ENCODE measurements around the gene MRPL33. TPM values are rescaled to one million over a fixed set of nuclear protein-coding genes. Genes with fewer than 3 reads are reported as not detected.
A peak's percentile ranks its signal among the peaks of the same experiment; 100 is the strongest.

Gene MRPL33
- total and polyA plus RNA-seq, 2 of the 13 experiments (the other 11 are each of a cell fraction or from before 2014, with no cell fraction given): 69.7 to 218 TPM

GRCh38 chr2:27806311-27807059 lies 35.0 kb downstream of the MRPL33 start (continued):
- no peak for TF ChIP-seq GPBP1L1 (CRISPR knock-in tag; IDR thresholded peaks at IDR 0.05)
- TF ChIP-seq LBX2 (CRISPR knock-in tag; IDR thresholded peaks at IDR 0.05; ENCODE audit: borderline replicate concordance): no peak
- no peak for TF ChIP-seq ATF7-NPFF (CRISPR knock-in tag; IDR thresholded peaks at IDR 0.05; ENCODE audit: low read depth)
- TF ChIP-seq ZFP36L2 (CRISPR knock-in tag; IDR thresholded peaks at IDR 0.05): no peak

GRCh38 chr2:27807476-27807875 lies 36.0 kb downstream of the MRPL33 start:
- intact Hi-C loops (cut with micrococcal nuclease; ENCODE audit: unreplicated experiment): loop anchor here (1.0 to 10.0 kb wide), 3 partner anchors 197 to 645 kb away; no protein-coding TSS in a partner anchor
- CTCF ChIA-PET (ENCODE audit: low intra/inter-chr PET ratio, low total read pairs): interaction anchor here (1.0 to 1.6 kb wide), 3 partner anchors 589 to 645 kb away, joined by 4 to 5 read pairs (median 5); no protein-coding TSS in a partner anchor
- TF ChIP-seq KDM4B (CRISPR knock-in tag; IDR thresholded peaks at IDR 0.05) (no peak), ZBTB1 (CRISPR knock-in tag; IDR thresholded peaks at IDR 0.05; ENCODE audit: borderline replicate concordance) (no peak), GTF3A (CRISPR knock-in tag; conservative IDR thresholded peaks at IDR 0.05) (no peak), CREBL2 (CRISPR knock-in tag; IDR thresholded peaks at IDR 0.05; ENCODE audit: borderline replicate concordance) (no peak), STAG1 (CRISPR knock-in tag; IDR thresholded peaks at IDR 0.05) (peak; percentile 88), SMC3 (IDR thresholded peaks at IDR 0.05; ENCODE audit: low read length) (peak; percentile 88), MAZ (IDR thresholded peaks at IDR 0.05; ENCODE audit: borderline replicate concordance, low read depth, low read length) (no peak), MAZ (CRISPR knock-in tag; IDR thresholded peaks at IDR 0.05; ENCODE audit: low read depth) (peak; percentile 25; the same call in 1 of the 2 replicates), ZNF788 (CRISPR knock-in tag; IDR thresholded peaks at IDR 0.05; ENCODE audit: borderline replicate concordance) (no peak), ZBTB33 (CRISPR knock-in tag; IDR thresholded peaks at IDR 0.05) (no peak), SKIL (CRISPR knock-in tag; IDR thresholded peaks at IDR 0.05; ENCODE audit: borderline replicate concordance) (no peak), BORCS8-MEF2B (CRISPR knock-in tag; IDR thresholded peaks at IDR 0.05) (no peak), ZNF761 (CRISPR knock-in tag; conservative IDR thresholded peaks at IDR 0.05) (no peak)

More at GRCh38 chr2:27807476-27807875, 36.0 kb downstream of the MRPL33 start:
- POLR2A ChIA-PET: no interaction called here
- Histone ChIP-seq H2AFZ (ENCODE audit: low read length) (no peak overlapping the region), H3K27me3 (ENCODE audit: control insufficient read depth in 1 of 2, insufficient read depth in 2 of 2, low read length in 2 of 2) (no peaks in the 10 kb centered on the region), H3K9ac (ENCODE audit: insufficient read depth, low read depth, low read length) (no peak overlapping the region), H3K79me2 (ENCODE audit: insufficient read depth, low read length) (no peaks in the 10 kb centered on the region), H4K20me1 (ENCODE audit: insufficient read depth, low read length) (no peaks in the 10 kb centered on the region), H3K4me3 (replicated peaks in 1 of 3; ENCODE audit: insufficient read depth in 1 of 3, low read depth in 2 of 3, low read length in 3 of 3) (no peak overlapping the region), H3K4me2 (ENCODE audit: low read depth, low read length) (no peak overlapping the region), H3K9me3 (ENCODE audit: low read length) (no peaks in the 10 kb centered on the region), H3K36me3 (replicated peaks in 1 of 2; ENCODE audit: control insufficient read depth in 1 of 2, insufficient read depth in 2 of 2, low read length in 2 of 2) (no peaks in the 10 kb centered on the region), H3K4me1 (ENCODE audit: insufficient read depth, low read length) (peaks cover 15% of the 10 kb centered on the region), H3K27ac (ENCODE audit: extremely low read length, insufficient read depth, low read length) (no peak overlapping the region)
- FAIRE-seq (peak; percentile 18), ATAC-seq (peak; percentile 95), DNase-seq (ENCODE audit: low spot score) (peak; percentile 36)
- WGBS (ENCODE audit: low lambda C conversion rate): 61% methylated on average over 4 of the region's 4 CpGs
- BruUV-seq (replicated peaks): no TSS peak
- in situ Hi-C loops (cut with HindIII; ENCODE audit: extremely low pct_ligation_motif_present, low pct_unique_long_range_greater_than_20kb): no loop called here
